Sigmoid colon (tissue), 4 donors: Measurements from ENCODE around the gene CA11.
"Not testable (repeated sequence)": the region's sequence is repeated elsewhere in the genome, so short reads cannot be mapped to it uniquely, and the experiment has no call there.

ENCODE experiments used
- EP300 ChIP-seq, 4 donors: sonication (generic); formaldehyde crosslinking; IDR thresholded peaks; one replicate each; pipeline ENCODE4 v1.6.1; 2017; ENCODE audit warnings: antibody characterized with exemption in 4 of 4
- POLR2A ChIP-seq, 2 donors: fragments of 450-650 bp; IDR thresholded peaks; one replicate each; pipeline ENCODE4 v1.6.1; 2016; ENCODE audit warnings: antibody characterized with exemption in 2 of 2, mild to moderate bottlenecking in 2 of 2, moderate library complexity in 2 of 2
- TF ChIP-seq, protein P1 (sequence below), 4 experiments: fragments of 450-650 bp in 3 of 4; fragments of 200-600 bp in 1 of 4; IDR thresholded peaks; one replicate each; pipeline ENCODE4 v1.5.1; 2016 to 2019; ENCODE audit warnings: antibody characterized with exemption in 4 of 4, mild to moderate bottlenecking in 3 of 4, moderate library complexity in 2 of 4

DNA sequence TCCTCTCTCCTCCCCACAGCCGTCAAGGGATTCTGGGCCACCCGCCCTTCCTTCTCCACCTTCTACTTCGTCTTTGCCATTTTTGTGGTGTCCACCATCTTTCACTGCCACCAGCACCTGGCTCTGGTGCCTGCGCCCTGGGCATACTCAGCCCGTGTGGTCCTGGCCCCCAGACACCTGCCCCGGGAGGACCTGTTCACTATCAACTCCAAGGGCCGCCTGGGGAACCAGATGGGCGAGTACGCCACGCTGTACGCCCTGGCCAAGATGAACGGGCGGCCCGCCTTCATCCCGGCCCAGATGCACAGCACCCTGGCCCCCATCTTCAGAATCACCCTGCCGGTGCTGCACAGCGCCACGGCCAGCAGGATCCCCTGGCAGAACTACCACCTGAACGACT, 34.0 kb upstream of the CA11 start:
- not testable (repeated sequence) for TF ChIP-seq EP300, POLR2A (IDR thresholded peaks at IDR 0.05)
- TF ChIP-seq, protein P1, sequence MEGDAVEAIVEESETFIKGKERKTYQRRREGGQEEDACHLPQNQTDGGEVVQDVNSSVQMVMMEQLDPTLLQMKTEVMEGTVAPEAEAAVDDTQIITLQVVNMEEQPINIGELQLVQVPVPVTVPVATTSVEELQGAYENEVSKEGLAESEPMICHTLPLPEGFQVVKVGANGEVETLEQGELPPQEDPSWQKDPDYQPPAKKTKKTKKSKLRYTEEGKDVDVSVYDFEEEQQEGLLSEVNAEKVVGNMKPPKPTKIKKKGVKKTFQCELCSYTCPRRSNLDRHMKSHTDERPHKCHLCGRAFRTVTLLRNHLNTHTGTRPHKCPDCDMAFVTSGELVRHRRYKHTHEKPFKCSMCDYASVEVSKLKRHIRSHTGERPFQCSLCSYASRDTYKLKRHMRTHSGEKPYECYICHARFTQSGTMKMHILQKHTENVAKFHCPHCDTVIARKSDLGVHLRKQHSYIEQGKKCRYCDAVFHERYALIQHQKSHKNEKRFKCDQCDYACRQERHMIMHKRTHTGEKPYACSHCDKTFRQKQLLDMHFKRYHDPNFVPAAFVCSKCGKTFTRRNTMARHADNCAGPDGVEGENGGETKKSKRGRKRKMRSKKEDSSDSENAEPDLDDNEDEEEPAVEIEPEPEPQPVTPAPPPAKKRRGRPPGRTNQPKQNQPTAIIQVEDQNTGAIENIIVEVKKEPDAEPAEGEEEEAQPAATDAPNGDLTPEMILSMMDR (IDR thresholded peaks at IDR 0.05) = not testable (repeated sequence)
